Posterior vena cava (tissue), 2 donors: Measurements from ENCODE around the gene TACC2. TPM values are rescaled to one million over a fixed set of nuclear protein-coding genes. Genes with fewer than 3 reads are reported as not detected.

Experiments
- DNase-seq: peaks from one replicate; pipeline ENCODE4 v3.0.0-alpha.2; 2020; ENCODE audit warnings: low spot score
- intact Hi-C, 2 donors: fragments of 100-400 bp; cut with DNase I; formaldehyde crosslinking; loops; one replicate each; pipeline versions ENCODE4 v1.14.1 to v1.14.2; 2022 to 2023
- total RNA-seq, 2 donors: library from RNA; stranded (reverse); fragmentation: NEBNext Ultra II Directional; extraction: Animal tissue kit (Norgen Biotek cat#: 25700); gene quantifications; one replicate each; pipeline ENCODE4 v1.2.1, GENCODE V29; 2021
- donor health status: DM: yes; HTN: yes; CAD: no.
- donor health status: DM: yes; HTN: yes; CAD: no.

Gene TACC2
- total RNA-seq, 2 donors from 2014 or later: 54.6 to 75.8 TPM

DNA sequence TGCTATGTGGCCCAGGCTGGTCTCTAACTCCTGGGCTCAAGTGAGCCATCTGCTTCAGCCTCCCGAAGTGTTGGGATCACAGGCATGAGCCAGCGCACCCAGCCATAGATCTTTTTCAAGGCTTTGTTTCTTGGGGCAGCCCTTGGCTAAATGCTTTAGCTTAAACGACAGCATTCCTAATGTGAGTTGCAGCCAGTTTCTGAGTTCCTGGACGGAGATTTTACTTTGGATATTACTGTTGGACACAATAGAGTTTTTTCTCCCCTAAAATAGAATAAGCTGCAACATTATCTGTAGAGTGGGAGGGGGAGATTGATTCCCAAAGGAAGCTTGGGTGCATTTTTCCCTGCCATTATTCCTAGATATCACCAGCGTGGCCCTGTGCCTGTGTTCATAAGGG lies 179.1 kb downstream of the TACC2 start:
- no peak for DNase-seq
- intact Hi-C loops: no loop called here

GRCh38 chr10:122168598-122169394 lies 179.8 kb downstream of the TACC2 start:
- intact Hi-C loops: no loop called here
- peak; percentile 6 for DNase-seq

DNA sequence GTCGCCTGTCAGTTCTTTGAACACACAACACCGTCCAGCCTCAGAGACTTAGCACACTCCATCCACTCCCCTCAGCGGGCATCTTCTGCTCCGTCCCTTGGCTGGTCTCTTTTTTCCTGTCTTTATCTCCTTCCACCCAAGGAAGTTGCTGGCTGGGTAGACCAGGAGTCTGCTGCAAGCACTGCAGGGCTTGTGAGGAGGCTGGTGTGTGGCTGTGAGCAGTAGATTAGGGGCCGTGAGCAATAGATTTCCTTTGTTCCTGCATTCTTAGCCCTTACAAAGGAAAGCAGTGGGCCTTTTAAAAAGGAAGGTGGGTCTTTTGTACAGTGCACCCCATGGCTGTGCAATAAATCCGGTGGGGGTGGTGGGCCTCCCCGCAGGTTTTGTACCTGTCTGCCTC lies 181.8 kb downstream of the TACC2 start:
- no peak for DNase-seq
- intact Hi-C loops: no loop called here

DNA sequence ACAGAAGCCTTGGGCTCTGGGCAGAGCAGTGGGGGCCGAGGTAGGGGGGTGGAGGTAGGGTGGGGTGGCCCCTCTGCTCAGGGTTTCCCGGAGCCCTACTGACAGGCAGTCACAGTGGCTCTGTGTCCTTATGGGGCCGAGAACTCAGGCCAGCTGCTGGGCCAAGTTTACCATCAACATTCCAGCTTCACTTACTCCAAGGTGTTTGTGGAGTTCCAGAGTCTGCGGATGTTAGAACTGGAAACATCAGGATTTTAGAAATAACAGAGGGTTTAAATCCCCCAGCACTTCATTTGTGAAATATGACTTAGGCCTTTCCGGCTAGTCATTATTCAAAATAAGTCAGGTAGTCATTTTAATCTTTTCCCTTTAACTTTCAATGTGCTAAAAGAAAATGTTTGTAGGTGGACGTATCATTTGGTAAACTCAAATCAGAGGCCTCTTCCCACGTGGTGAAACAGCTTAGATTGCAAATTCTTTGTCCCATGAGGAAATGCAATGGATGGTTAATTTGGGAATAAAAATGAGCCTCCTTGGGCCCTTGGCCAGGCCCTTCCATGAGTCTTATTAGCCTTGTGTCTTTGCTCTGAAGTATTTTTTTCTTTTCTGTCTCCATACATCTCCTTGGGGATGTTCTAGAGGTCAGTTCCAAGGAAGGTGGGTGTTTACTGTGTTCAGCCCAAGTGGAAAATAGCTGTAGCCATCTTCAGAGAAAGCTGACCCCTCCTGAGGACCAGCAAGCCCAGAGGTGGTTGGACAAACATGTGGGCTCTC lies 182.5 kb downstream of the TACC2 start:
- intact Hi-C loops: no loop called here
- no peak for DNase-seq

DNA sequence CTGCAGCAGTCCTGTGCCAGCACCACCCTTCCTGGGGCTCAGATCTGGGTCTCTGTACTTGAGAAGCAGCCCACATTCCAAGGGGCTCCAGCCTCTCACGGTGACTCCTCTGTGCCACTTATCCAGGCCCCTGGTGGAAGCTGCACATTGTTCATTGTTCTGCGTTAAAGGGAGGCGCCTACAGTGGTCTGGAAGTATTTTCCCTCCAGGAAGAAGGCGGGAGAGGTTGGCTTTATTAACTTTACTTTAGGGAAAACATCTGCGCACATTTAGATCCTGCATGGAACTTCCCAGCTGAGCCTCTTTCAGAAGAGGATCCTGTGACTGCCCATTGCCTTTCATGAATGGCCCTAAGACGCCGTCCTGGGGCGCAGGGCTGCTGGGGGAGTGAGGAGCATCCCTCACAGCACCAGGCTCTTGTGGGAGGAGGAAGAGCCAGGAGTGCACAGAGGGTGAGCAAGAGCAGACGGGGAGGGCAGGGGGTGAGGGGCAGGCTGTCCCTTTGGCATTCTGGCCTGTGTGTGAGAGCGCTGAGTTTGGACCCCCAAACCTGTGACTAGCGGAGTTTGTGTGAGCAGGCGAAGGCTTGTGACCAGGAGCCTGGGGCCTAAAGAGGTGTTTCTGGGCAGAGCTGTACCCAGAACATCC lies 183.5 kb downstream of the TACC2 start:
- DNase-seq: no peak
- intact Hi-C loops: no loop called here

DNA sequence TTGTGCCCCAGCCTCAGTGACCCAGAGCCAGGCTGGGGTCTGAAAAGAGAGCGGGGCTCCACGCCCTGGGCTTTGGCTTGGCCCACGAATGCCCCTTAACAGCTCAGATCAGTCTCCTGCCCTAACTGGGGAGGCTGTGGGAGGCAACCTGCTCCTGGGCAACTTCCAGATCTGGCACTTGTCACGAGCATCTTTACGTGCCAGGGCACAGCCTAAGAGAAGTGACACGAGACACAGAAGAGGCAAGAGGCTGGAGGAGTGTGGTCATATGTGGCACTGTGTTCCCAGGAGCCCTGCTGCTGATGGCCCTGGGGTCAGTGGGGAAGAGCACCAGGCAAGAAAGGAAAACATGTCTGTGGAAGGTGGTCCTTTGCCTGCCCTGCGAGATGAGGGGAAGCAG lies 184.4 kb downstream of the TACC2 start:
- intact Hi-C loops: no loop called here
- DNase-seq: no peak

- intact Hi-C loops: no loop called here
Measured at GRCh38 chr10:122173766-122174435, 184.9 kb downstream of the TACC2 start.

DNA sequence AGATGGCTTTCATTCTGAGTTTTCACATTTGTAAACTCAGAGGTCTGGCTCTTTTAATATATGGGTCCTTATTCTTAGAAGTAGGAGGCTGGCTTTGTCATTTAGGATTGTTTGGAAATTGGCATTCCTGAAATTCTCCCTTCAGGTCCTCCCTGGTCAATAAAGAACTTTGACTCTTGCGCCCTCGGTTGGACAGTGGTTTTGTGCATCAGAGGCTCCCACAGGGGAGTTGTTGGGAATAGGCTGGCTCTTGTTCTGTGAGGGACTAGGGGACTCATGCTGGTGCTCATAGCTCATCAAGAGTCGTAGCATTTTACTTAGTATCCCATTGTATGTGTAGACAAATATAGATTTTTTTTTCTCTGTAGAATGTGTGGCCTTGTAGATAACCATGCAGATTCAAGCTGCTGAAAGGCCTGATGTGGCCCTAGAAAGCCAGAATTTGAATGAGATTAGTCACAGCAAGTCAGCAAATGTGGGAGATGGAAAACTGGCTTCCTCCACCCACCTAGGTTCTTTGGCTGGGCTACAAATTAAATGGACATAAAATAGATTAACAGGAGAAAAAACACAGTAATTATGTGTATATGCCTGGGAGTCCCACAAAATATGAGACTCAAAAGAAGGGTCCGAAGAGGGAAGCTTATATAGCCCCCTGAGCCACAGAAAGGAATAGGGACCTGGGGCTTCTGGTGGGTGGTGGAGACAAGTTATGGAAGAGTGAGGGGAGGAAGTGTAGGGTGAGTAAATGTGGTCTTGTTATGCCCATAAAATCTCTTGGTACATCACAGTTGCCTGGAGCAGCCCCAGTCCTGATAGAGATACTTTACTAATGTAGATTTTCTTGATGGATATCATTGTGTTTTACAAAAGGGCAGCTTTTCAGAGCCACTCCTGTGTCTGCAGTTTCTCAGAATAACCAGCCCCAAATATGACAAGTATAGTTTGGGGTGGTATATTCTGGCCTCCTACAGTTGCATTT lies 187.6 kb downstream of the TACC2 start:
- no peak for DNase-seq
- intact Hi-C loops: no loop called here

More at GRCh38 chr10:122173766-122174435, 184.9 kb downstream of the TACC2 start:
- no peak for DNase-seq

GRCh38 chr10:122178655-122179054 lies 189.7 kb downstream of the TACC2 start:
- intact Hi-C loops: no loop called here
- no peak for DNase-seq

GRCh38 chr10:122181041-122181732 lies 192.2 kb downstream of the TACC2 start:
- intact Hi-C loops: no loop called here
- DNase-seq: no peak

GRCh38 chr10:122181876-122182275 lies 192.9 kb downstream of the TACC2 start:
- DNase-seq: no peak
- intact Hi-C loops: no loop called here

DNA sequence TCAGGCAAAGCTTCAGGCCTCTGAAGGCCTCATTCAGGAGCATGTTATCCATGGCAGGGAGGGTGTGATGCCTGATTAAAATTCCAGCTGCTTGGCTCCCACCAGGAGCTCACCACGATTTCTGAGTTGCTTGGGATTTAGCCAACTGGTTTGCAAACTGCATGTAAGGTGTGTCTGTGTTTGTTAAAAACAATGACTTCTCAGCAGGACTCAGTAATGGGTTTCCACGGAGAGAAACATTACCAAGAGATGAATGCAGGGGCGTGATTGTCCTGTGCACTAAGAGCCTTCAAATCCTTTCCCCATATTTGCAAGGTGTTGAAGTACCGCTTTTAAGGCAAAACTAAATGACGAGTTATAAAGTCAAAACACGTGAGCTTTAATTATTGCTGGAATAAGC lies 193.3 kb downstream of the TACC2 start:
- intact Hi-C loops: no loop called here

GRCh38 chr10:122184254-122184653 lies 195.3 kb downstream of the TACC2 start:
- DNase-seq: no peak
- intact Hi-C loops: no loop called here

More for the DNA sequence above, 193.3 kb downstream of the TACC2 start:
- DNase-seq: no peak

DNA sequence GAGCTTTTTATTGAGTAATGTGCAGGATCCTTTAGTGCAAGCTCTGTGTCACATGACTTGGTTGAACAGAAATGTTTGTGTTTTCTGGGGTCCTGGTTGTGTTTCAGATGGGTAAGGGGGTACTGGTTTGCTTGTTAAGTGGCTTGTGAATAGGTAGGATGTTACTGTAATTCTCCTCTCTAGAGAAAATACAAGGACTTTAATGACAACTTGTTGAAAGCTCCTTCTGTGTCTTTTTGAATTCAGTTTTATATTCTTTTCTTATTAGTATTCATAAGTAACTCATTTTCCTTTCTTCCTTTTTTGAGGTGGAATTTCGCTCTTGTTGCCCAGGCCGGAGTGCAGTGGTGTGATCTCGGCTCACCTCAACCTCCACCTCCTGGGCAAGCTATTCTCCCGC lies 196.7 kb downstream of the TACC2 start:
- intact Hi-C loops: no loop called here
- DNase-seq: no peak

DNA sequence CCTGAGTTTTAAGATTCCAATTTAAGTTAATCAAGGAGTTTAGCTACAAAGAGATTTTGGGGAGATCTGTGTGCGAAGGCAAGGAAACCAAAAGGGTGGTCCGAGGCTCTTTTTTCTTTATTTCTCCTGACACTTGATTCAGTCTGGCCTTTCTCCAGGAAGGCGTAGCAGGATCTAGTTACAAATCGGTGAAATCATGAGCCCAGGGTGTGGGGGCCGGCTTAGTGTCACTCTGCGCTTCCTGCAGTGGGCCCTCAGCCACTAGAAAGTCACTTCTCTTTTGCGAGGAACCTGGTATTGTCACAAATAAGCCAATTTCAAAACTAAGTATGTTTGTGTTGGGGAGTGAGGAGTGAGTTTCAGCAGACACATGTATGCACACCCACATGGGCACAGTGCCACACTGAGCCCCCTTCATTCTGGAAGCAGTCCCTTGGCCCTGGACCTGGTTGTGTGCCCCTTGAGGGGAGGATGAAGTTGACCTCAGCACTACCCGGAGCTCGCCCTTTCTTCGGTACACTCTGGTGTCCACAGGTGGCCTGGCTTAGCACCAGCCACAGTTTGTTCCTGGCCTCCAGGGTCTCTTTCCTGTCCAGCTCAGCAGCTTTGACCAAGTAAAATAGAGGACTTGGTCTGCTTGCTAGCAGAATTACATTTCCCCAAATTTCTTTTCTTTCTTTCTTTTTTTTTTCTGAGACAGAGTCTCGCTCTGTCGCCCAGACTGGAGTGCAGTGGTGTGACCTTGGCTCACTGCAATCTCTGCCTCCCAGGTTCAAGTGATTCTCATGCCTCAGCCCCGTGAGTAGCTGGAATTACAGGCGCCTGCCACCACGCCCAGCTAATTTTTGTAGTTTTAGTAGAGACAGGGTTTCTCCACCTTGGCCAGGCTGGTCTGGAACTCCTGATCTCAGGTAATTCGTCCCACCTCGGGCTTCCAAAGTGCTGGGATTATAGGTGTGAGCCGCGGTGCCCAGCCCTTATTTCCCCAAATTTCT lies 198.2 kb downstream of the TACC2 start:
- intact Hi-C loops: no loop called here
- DNase-seq: no peak

- intact Hi-C loops: no loop called here
- no peak for DNase-seq
Measured at GRCh38 chr10:122188706-122189105, 199.7 kb downstream of the TACC2 start.

- no peak for DNase-seq
- intact Hi-C loops: no loop called here
Measured at GRCh38 chr10:122189185-122189584, 200.2 kb downstream of the TACC2 start.
